K562 treated with DMSO at 1 percent for 24 hours (cell line): Measurements from ENCODE around the gene MIA3. TPM values are rescaled to one million over a fixed set of nuclear protein-coding genes. Genes with fewer than 3 reads are reported as not detected.

Experiments used
- total RNA-seq: library from RNA; unstranded; fragments of 300-600 nt; gene quantifications from 2 replicates; pipeline ENCODE4 v1.2.3, GENCODE V29; 2022; ENCODE audit warnings: low read depth; ENCODE audit not compliant: insufficient read depth

Gene MIA3
- 35.0 and 48.2 TPM in 2 replicates for total RNA-seq

GRCh38 chr1:222618001-222618879 is at the start of gene MIA3:
Gene MIA3, plus strand, starts transcription at chr1:222618097. Its CDS starts 14 bp downstream, at chr1:222618111.

GRCh38 chr1:222589462-222590302 is 28.2 kb upstream of the MIA3 start, which contains the start of gene TAF1A:
Gene TAF1A, minus strand, starts transcription at chr1:222589933.

GRCh38 chr1:222712253-222713090 is 94.6 kb downstream of the MIA3 start, which contains the start of the genes AIDA and BROX:
Gene AIDA, minus strand, starts transcription at chr1:222712491. Its CDS starts 174 bp downstream, at chr1:222712317.
Gene BROX, plus strand, starts transcription at chr1:222712564. Its CDS starts 3,136 bp downstream, at chr1:222715700.

Other genes starting within 250 kb of the MIA3 start
- gene HHIPL2, start 70.0 kb upstream of the MIA3 start, total RNA-seq, result 0.38 TPM in 1 of 2 replicates, not detected in the other
- 3.7 and 4.1 TPM in 2 replicates for gene TAF1A, start 28.2 kb upstream of the MIA3 start, total RNA-seq
- 30.9 and 36.5 TPM in 2 replicates for gene AIDA, start 94.4 kb downstream of the MIA3 start, total RNA-seq
- 22.2 and 23.9 TPM in 2 replicates for gene BROX, start 94.5 kb downstream of the MIA3 start, total RNA-seq
- not detected in 2 replicates for gene FAM177B, start 119.1 kb downstream of the MIA3 start, total RNA-seq
- 0.81 and 1.0 TPM in 2 replicates for gene DISP1, start 196.9 kb downstream of the MIA3 start, total RNA-seq